Body of pancreas (tissue), 4 donors: Measurements from ENCODE around the gene KLHL6.

Experiments
- CTCF ChIP-seq, 7 experiments: fragments of 450-650 bp in 4 of 7; fragments of 200-600 bp in 3 of 7; sonication (generic) in 3 of 7; IDR thresholded peaks; one replicate each; pipeline ENCODE4 v1.5.1; 2016 to 2019; ENCODE audit warnings: antibody characterized with exemption in 7 of 7
- POLR2A ChIP-seq, 3 donors: fragments of 450-650 bp; IDR thresholded peaks; one replicate each; pipeline ENCODE4 v1.6.1; 2016; ENCODE audit warnings: antibody characterized with exemption in 3 of 3, mild to moderate bottlenecking in 2 of 3

DNA sequence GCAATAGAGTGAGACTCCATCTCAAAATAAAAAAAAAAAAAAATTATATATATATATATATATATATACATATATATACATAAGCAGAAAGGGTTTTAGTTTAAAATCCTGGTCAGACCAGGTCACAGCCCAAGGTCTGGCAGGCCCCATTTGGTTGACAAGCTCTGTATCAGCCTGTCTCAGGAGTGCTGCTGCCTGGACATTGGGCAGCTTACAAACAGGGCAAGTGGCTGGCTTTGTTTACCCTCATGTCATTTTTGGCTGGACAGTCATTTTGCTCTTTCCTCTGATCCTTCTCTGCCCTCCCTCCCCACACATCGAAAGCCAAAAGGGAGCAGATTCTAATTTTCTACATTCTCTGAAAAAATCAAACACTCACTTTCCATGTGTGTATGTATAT lies 26.7 kb upstream of the KLHL6 start:
- no peak for TF ChIP-seq CTCF (IDR thresholded peaks at IDR 0.05)
- TF ChIP-seq POLR2A (IDR thresholded peaks at IDR 0.05): no peak
